H9 (cell line): ENCODE results near the gene TRAPPC4. TPM values are rescaled to one million over a fixed set of nuclear protein-coding genes. Genes with fewer than 3 reads are reported as not detected.

ENCODE experiments used
- DNase-seq: peaks from one replicate; pipeline ENCODE4 v3.0.0-alpha.2; 2017
- H2AFZ ChIP-seq: one replicate; pipeline ENCODE4 v1.6.1; 2013; ENCODE audit warnings: mild to moderate bottlenecking, low read length, control low read depth, moderate library complexity
- H2AK5ac ChIP-seq: 2 replicates; pipeline ENCODE4 v1.6.1; 2013; ENCODE audit warnings: low read length, control low read depth, mixed read lengths; ENCODE audit not compliant: insufficient read length
- H2BK120ac ChIP-seq: one replicate; pipeline ENCODE4 v1.6.1; 2013; ENCODE audit warnings: low read depth, mild to moderate bottlenecking, low read length, control low read depth, inconsistent platforms; ENCODE audit not compliant: poor library complexity, severe bottlenecking
- H2BK12ac ChIP-seq: 2 replicates; pipeline ENCODE4 v1.6.1; 2013; ENCODE audit warnings: low read length, control low read depth, mixed read lengths, low read depth; ENCODE audit not compliant: insufficient read length
- H2BK15ac ChIP-seq: 2 replicates; pipeline ENCODE4 v1.6.1; 2013; ENCODE audit warnings: low read depth, low read length, control low read depth
- H2BK20ac ChIP-seq: one replicate; pipeline ENCODE4 v1.6.1; 2013; ENCODE audit warnings: low read depth, mild to moderate bottlenecking, low read length, control low read depth, inconsistent platforms; ENCODE audit not compliant: poor library complexity, severe bottlenecking
- H2BK5ac ChIP-seq: 2 replicates; pipeline ENCODE4 v1.6.1; 2013; ENCODE audit warnings: low read length, control low read depth, mixed read lengths; ENCODE audit not compliant: insufficient read length
- H3K14ac ChIP-seq: 2 replicates; pipeline ENCODE4 v1.6.1; 2013; ENCODE audit warnings: low read length, control low read depth; ENCODE audit not compliant: insufficient read depth
- H3K18ac ChIP-seq: 2 replicates; pipeline ENCODE4 v1.6.1; 2013; ENCODE audit warnings: low read depth, mild to moderate bottlenecking, mixed read lengths, low read length, control low read depth; ENCODE audit not compliant: insufficient read length
- H3K23ac ChIP-seq: 2 replicates; pipeline ENCODE4 v1.6.1; 2013; ENCODE audit warnings: low read length, control low read depth, mixed read lengths, low read depth; ENCODE audit not compliant: insufficient read length
- H3K23me2 ChIP-seq: 2 replicates; pipeline ENCODE4 v1.6.1; 2013; ENCODE audit warnings: low read depth, mild to moderate bottlenecking, mixed read lengths, low read length, control low read depth; ENCODE audit not compliant: insufficient read length, poor library complexity, severe bottlenecking
- H3K27ac ChIP-seq: 2 replicates; pipeline ENCODE4 v1.5.1; 2013; ENCODE audit warnings: low read length, control low read depth, mixed read lengths, low read depth; ENCODE audit not compliant: insufficient read length
- H3K27me3 ChIP-seq: 2 replicates; pipeline ENCODE4 v1.6.1; 2013; ENCODE audit warnings: low read length, control low read depth, inconsistent platforms; ENCODE audit not compliant: insufficient read depth
- H3K4ac ChIP-seq: 2 replicates; pipeline ENCODE4 v1.6.1; 2013; ENCODE audit warnings: low read depth, mild to moderate bottlenecking, control low read depth, inconsistent platforms, low read length, moderate library complexity
- H3K4me1 ChIP-seq: 2 replicates; pipeline ENCODE4 v1.6.1; 2013; ENCODE audit warnings: low read length, control low read depth, inconsistent platforms; ENCODE audit not compliant: insufficient read depth
- H3K4me2 ChIP-seq: 2 replicates; pipeline ENCODE4 v1.6.1; 2013; ENCODE audit warnings: low read length, control low read depth, mixed read lengths; ENCODE audit not compliant: insufficient read length, insufficient read depth
- H3K56ac ChIP-seq: 2 replicates; pipeline ENCODE4 v1.6.1; 2013; ENCODE audit warnings: low read depth, mild to moderate bottlenecking, mixed read lengths, low read length, control low read depth; ENCODE audit not compliant: insufficient read length
- H3K79me1 ChIP-seq: 2 replicates; pipeline ENCODE4 v1.6.1; 2013; ENCODE audit warnings: low read depth, mild to moderate bottlenecking, moderate library complexity, low read length, control low read depth, inconsistent platforms; ENCODE audit not compliant: insufficient read depth, poor library complexity, severe bottlenecking
- H3K79me2 ChIP-seq: 2 replicates; pipeline ENCODE4 v1.6.1; 2013; ENCODE audit warnings: low read length, control low read depth, inconsistent platforms; ENCODE audit not compliant: insufficient read depth
- H3K9ac ChIP-seq: 2 replicates; pipeline ENCODE4 v1.6.1; 2013; ENCODE audit warnings: low read length, control low read depth, mixed read lengths; ENCODE audit not compliant: insufficient read length; ENCODE audit errors: extremely low read depth
- H3K9me3 ChIP-seq: one replicate; pipeline ENCODE4 v1.6.1; 2013; ENCODE audit warnings: low read depth, low read length, inconsistent platforms; ENCODE audit not compliant: control insufficient read depth
- H3T11ph ChIP-seq: one replicate; pipeline ENCODE4 v1.6.1; 2013; ENCODE audit warnings: mild to moderate bottlenecking, low read length, control low read depth, inconsistent platforms
- H4K20me1 ChIP-seq: one replicate; pipeline ENCODE4 v1.6.1; 2013; ENCODE audit not compliant: control insufficient read depth, insufficient read length, insufficient read depth
- H4K5ac ChIP-seq: 2 replicates; pipeline ENCODE4 v1.6.1; 2013; ENCODE audit warnings: low read depth, mild to moderate bottlenecking, mixed read lengths, low read length, control low read depth; ENCODE audit not compliant: insufficient read length
- H4K8ac ChIP-seq: replicated peaks from 2 replicates; pipeline ENCODE4 v1.6.1; 2013; ENCODE audit warnings: low read length, control low read depth, mixed read lengths, low read depth; ENCODE audit not compliant: insufficient read length
- H4K91ac ChIP-seq: 2 replicates; pipeline ENCODE4 v1.6.1; 2013; ENCODE audit warnings: low read depth, mild to moderate bottlenecking, moderate library complexity, mixed read lengths, low read length, control low read depth; ENCODE audit not compliant: insufficient read length
- H3K27ac Mint-ChIP-seq, 3 experiments: 2 replicates in 2 of 3; 3 replicates in 1 of 3; pipeline ENCODE4 v1.8.0; 2020 to 2021; ENCODE audit warnings: mixed read lengths in 3 of 3, mild to moderate bottlenecking in 1 of 3, moderate library complexity in 1 of 3
- H3K27me3 Mint-ChIP-seq: 2 replicates; pipeline ENCODE4 v1.8.0; 2021; ENCODE audit warnings: low read depth, mild to moderate bottlenecking, moderate library complexity, mixed read lengths
- H3K36me3 Mint-ChIP-seq, 3 experiments: 2 replicates in 2 of 3; 3 replicates in 1 of 3; pipeline ENCODE4 v1.8.0; 2020 to 2021; ENCODE audit warnings: low read depth in 3 of 3, mixed read lengths in 3 of 3; ENCODE audit not compliant: insufficient read depth in 1 of 3
- H3K4me1 Mint-ChIP-seq, 2 experiments: 2 replicates each; pipeline ENCODE4 v1.8.0; 2020; ENCODE audit warnings: mixed read lengths in 2 of 2
- H3K4me3 Mint-ChIP-seq, 2 experiments: 2 replicates in 1 of 2; 3 replicates in 1 of 2; pipeline ENCODE4 v1.8.0; 2020 to 2021; ENCODE audit warnings: mild to moderate bottlenecking in 2 of 2, mixed read lengths in 2 of 2, moderate library complexity in 1 of 2
- H3K9me3 Mint-ChIP-seq, 2 experiments: 2 replicates in 1 of 2; 3 replicates in 1 of 2; pipeline ENCODE4 v1.8.0; 2020; ENCODE audit warnings: mild to moderate bottlenecking in 2 of 2, mixed read lengths in 2 of 2, moderate library complexity in 1 of 2
- WGBS: extraction: QIAGEN DNeasy Blood & Tissue Kit; methylation state at CpG from one replicate; pipeline ENCODE4 v1.1.7; 2013; ENCODE audit warnings: missing lambda C conversion rate, low lambda C conversion rate, mixed read lengths; ENCODE audit not compliant: insufficient read length; ENCODE audit errors: extremely low coverage; 5-methylcytosine and 5-hydroxymethylcytosine counted together
- total RNA-seq: library from RNA; stranded (reverse); gene quantifications from 2 replicates; pipeline ENCODE4 v1.2.1, GENCODE V29; 2021
- TF ChIP-seq, protein P1 (sequence below): fragments of 200-600 bp; sonication (generic); conservative IDR thresholded peaks from 3 replicates; pipeline ENCODE4 v1.8.0; 2021; ENCODE audit warnings: antibody characterized with exemption, mild to moderate bottlenecking

The TRAPPC4 gene
- total RNA-seq, 1 experiment from 2014 or later: 82.8 TPM

- no peak overlapping the region for H3K14ac ChIP-seq
- H3K4me1 Mint-ChIP-seq: peaks cover 23 to 25% of the 10 kb centered on the region in 2 experiments
These were observed 6.5 kb downstream of the TRAPPC4 start for GRCh38 chr11:119025099-119025473.

More at GRCh38 chr11:119025099-119025473, 6.5 kb downstream of the TRAPPC4 start:
- Histone ChIP-seq H3K56ac (no peak overlapping the region), H2BK15ac (no peak overlapping the region), H3K79me2 (peaks cover 1% of the 10 kb centered on the region; the same call in 1 of the 2 replicates), H2BK12ac (no peak overlapping the region), H3K9me3 (no peaks in the 10 kb centered on the region), H4K20me1 (no peaks in the 10 kb centered on the region), H2AK5ac (no peak overlapping the region), H2BK20ac (no peak overlapping the region), H2AFZ (no peak overlapping the region), H3K23me2 (peaks cover 10% of the 10 kb centered on the region), H4K91ac (no peak overlapping the region), H3K18ac (no peak overlapping the region), H4K5ac (no peak overlapping the region), H3K23ac (no peak overlapping the region), H3K4me2 (no peak overlapping the region), H3K27me3 (no peaks in the 10 kb centered on the region), H3K9ac (no peak overlapping the region), H2BK5ac (no peak overlapping the region), H3K27ac (no peak overlapping the region), H3K4ac (no peak overlapping the region), H4K8ac (no peak overlapping the region), H3T11ph (no peak overlapping the region), H2BK120ac (no peak overlapping the region), H3K79me1 (peaks cover 3% of the 10 kb centered on the region), H3K4me1 (peaks cover 8% of the 10 kb centered on the region; the same call in 1 of the 2 replicates)
- Mint-ChIP-seq H3K4me3 (no peak overlapping the region), H3K27me3 (no peaks in the 10 kb centered on the region), H3K36me3 (peaks cover 34 to 82% (median 75%) of the 10 kb centered on the region in 3 experiments), H3K27ac (peak overlapping the region in 1 of 3 experiments; percentile 80; a peak in 2 of 7 replicates), H3K9me3 (no peaks in the 10 kb centered on the region)
- DNase-seq: no peak
- WGBS: no CpG with 5 or more reads among the region's 5 CpGs
- TF ChIP-seq, protein P1, sequence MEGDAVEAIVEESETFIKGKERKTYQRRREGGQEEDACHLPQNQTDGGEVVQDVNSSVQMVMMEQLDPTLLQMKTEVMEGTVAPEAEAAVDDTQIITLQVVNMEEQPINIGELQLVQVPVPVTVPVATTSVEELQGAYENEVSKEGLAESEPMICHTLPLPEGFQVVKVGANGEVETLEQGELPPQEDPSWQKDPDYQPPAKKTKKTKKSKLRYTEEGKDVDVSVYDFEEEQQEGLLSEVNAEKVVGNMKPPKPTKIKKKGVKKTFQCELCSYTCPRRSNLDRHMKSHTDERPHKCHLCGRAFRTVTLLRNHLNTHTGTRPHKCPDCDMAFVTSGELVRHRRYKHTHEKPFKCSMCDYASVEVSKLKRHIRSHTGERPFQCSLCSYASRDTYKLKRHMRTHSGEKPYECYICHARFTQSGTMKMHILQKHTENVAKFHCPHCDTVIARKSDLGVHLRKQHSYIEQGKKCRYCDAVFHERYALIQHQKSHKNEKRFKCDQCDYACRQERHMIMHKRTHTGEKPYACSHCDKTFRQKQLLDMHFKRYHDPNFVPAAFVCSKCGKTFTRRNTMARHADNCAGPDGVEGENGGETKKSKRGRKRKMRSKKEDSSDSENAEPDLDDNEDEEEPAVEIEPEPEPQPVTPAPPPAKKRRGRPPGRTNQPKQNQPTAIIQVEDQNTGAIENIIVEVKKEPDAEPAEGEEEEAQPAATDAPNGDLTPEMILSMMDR: no peak
